NCI-H2171 treated with DMSO at 0.1 percent for 48 hours (cell line): ENCODE measurements around the gene PIWIL4.
"Not testable (repeated sequence)": the region's sequence is repeated elsewhere in the genome, so short reads cannot be mapped to it uniquely, and the experiment has no call there.

Experiments
- DNase-seq: peaks from one replicate; lab custom pipeline; 2025; lab: John Stamatoyannopoulos, UW

PIWIL4 gene

GRCh38 chr11:94638301-94638901 is 71.2 kb downstream of the PIWIL4 start:
- no peak for DNase-seq

- DNase-seq, result no peak
These were observed 71.8 kb downstream of the PIWIL4 start for GRCh38 chr11:94638902-94639373.

GRCh38 chr11:94639901-94640721 is 72.9 kb downstream of the PIWIL4 start:
- no peak for DNase-seq

- no peak for DNase-seq
These were observed 74.1 kb downstream of the PIWIL4 start for GRCh38 chr11:94641167-94641761.

- not testable (repeated sequence) for DNase-seq
These were observed 76.0 kb downstream of the PIWIL4 start for GRCh38 chr11:94643186-94643585.

- DNase-seq, result no peak
These were observed 80.8 kb downstream of the PIWIL4 start for GRCh38 chr11:94647926-94648325.

- DNase-seq, result no peak
These were observed 81.6 kb downstream of the PIWIL4 start for GRCh38 chr11:94648789-94649188.

- no peak for DNase-seq
These were observed 82.1 kb downstream of the PIWIL4 start for GRCh38 chr11:94649254-94649653.

GRCh38 chr11:94649964-94650623 is 82.9 kb downstream of the PIWIL4 start:
- no peak for DNase-seq

GRCh38 chr11:94650756-94651155 is 83.6 kb downstream of the PIWIL4 start:
- no peak for DNase-seq

- no peak for DNase-seq
These were observed 85.6 kb downstream of the PIWIL4 start for GRCh38 chr11:94652735-94653284.

GRCh38 chr11:94653561-94653960 is 86.4 kb downstream of the PIWIL4 start:
- DNase-seq, result no peak

- DNase-seq, result no peak
These were observed 87.0 kb downstream of the PIWIL4 start for GRCh38 chr11:94654201-94654600.

GRCh38 chr11:94655291-94655690 is 88.1 kb downstream of the PIWIL4 start:
- no peak for DNase-seq

GRCh38 chr11:94655956-94656355 is 88.8 kb downstream of the PIWIL4 start:
- DNase-seq, result no peak

- DNase-seq, result no peak
These were observed 89.8 kb downstream of the PIWIL4 start for GRCh38 chr11:94656968-94657367.

- DNase-seq, result no peak
These were observed 90.5 kb downstream of the PIWIL4 start for GRCh38 chr11:94657629-94658028.

GRCh38 chr11:94658386-94658785 is 91.2 kb downstream of the PIWIL4 start:
- DNase-seq, result peak; percentile 32

- DNase-seq, result no peak
These were observed 91.7 kb downstream of the PIWIL4 start for GRCh38 chr11:94658888-94659287.

GRCh38 chr11:94661444-94661843 is 94.3 kb downstream of the PIWIL4 start:
- DNase-seq, result no peak

- no peak for DNase-seq
These were observed 95.1 kb downstream of the PIWIL4 start for GRCh38 chr11:94662065-94662779.
